Measurements from ENCODE around the gene PIGV.

DNA sequence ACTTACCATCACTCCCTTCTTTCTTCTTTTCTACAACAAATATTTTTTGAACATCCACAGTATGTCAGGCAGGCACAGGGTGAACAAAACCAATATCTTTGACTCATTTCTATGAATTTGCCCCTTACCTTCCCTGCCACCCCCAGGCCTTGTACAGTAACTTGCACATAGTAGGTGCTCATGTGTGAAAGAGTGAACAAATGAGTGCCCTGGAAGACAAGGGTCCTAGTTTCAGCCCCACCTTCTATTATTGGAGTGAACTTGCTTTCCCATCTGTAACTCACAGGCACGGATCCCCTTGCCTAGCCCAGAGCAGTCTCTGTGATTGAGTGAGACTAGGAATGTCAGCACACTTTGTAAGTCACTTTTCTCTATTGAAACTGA, 51.6 kb downstream of the PIGV start:
- TF ChIP-seq, protein P1, sequence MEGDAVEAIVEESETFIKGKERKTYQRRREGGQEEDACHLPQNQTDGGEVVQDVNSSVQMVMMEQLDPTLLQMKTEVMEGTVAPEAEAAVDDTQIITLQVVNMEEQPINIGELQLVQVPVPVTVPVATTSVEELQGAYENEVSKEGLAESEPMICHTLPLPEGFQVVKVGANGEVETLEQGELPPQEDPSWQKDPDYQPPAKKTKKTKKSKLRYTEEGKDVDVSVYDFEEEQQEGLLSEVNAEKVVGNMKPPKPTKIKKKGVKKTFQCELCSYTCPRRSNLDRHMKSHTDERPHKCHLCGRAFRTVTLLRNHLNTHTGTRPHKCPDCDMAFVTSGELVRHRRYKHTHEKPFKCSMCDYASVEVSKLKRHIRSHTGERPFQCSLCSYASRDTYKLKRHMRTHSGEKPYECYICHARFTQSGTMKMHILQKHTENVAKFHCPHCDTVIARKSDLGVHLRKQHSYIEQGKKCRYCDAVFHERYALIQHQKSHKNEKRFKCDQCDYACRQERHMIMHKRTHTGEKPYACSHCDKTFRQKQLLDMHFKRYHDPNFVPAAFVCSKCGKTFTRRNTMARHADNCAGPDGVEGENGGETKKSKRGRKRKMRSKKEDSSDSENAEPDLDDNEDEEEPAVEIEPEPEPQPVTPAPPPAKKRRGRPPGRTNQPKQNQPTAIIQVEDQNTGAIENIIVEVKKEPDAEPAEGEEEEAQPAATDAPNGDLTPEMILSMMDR (IDR thresholded peaks at IDR 0.05; ENCODE audit: insufficient read depth, low read depth, low read length) = no peak
- no peak for TF ChIP-seq EZH2 (IDR thresholded peaks at IDR 0.05; ENCODE audit: insufficient read depth, low read length)

All from astrocyte (in vitro differentiated cells and primary cell).